Skeletal muscle tissue (tissue), 4 donors: ENCODE data around the gene DDX54. TPM values are rescaled to one million over a fixed set of nuclear protein-coding genes. Genes with fewer than 3 reads are reported as not detected.

ENCODE experiments used
- H3K27ac ChIP-seq: one replicate; pipeline ENCODE4 v1.7.0; 2013; ENCODE audit warnings: mild to moderate bottlenecking, low read depth, low read length, inconsistent platforms
- H3K27me3 ChIP-seq, 3 donors: one replicate each; pipeline ENCODE4 v1.7.0; 2013; ENCODE audit warnings: low read length in 3 of 3; ENCODE audit not compliant: control insufficient read depth in 3 of 3, insufficient read depth in 3 of 3
- H3K36me3 ChIP-seq, 3 donors: one replicate each; pipeline ENCODE4 v1.7.0; 2013; ENCODE audit warnings: low read length in 3 of 3; ENCODE audit not compliant: control insufficient read depth in 3 of 3, insufficient read depth in 3 of 3
- H3K4me1 ChIP-seq, 3 donors: one replicate each; pipeline ENCODE4 v1.7.0; 2013; ENCODE audit warnings: low read length in 3 of 3, mild to moderate bottlenecking in 3 of 3; ENCODE audit not compliant: control insufficient read depth in 3 of 3, insufficient read depth in 3 of 3
- H3K4me3 ChIP-seq, 3 donors: one replicate each; pipeline ENCODE4 v1.7.0; 2013; ENCODE audit warnings: low read length in 3 of 3
- H3K9ac ChIP-seq, 3 donors: one replicate each; pipeline ENCODE4 v1.7.0; 2013; ENCODE audit warnings: low read length in 3 of 3, mild to moderate bottlenecking in 3 of 3, moderate library complexity in 2 of 3, low read depth in 1 of 3
- H3K9me3 ChIP-seq, 3 donors: one replicate each; pipeline ENCODE4 v1.7.0; 2013; ENCODE audit warnings: low read length in 3 of 3; ENCODE audit not compliant: control insufficient read depth in 3 of 3
- total RNA-seq: library from RNA; depleted of rRNA; stranded (reverse); fragments of >200 nt; gene quantifications from one replicate; pipeline ENCODE4 v1.2.3, GENCODE V29; 2014
- donor health status: Osteomylitis.

Gene DDX54
- 29.7 TPM for total RNA-seq

GRCh38 chr12:113185180-113186032, at the start of gene DDX54, which contains the start of gene RITA1:
Gene DDX54 (minus strand): TSS chr12:113185478. CDS start chr12:113185451, 27 bp downstream.
Gene RITA1 (plus strand): TSS chr12:113185721. CDS start chr12:113186747, 1,026 bp downstream.
- Histone ChIP-seq H3K4me1 (peaks cover 19 to 34% (median 23%) of the 10 kb centered on the region in 3 donors), H3K27ac (peak within 1 kb of the TSS; percentile 89), H3K9me3 (no peaks in the 10 kb centered on the region), H3K4me3 (peak within 1 kb of the TSS; percentile 86 to 93 (median 92)), H3K9ac (peak within 1 kb of the TSS; percentile 88 to 97 (median 96)), H3K36me3 (peaks cover 10 to 18% (median 18%) of the 10 kb centered on the region in 3 donors), H3K27me3 (no peaks in the 10 kb centered on the region)

GRCh38 chr12:113234483-113234882, 49.2 kb upstream of the DDX54 start:
- Histone ChIP-seq H3K36me3 (peaks cover 8 to 52% (median 30%) of the 10 kb centered on the region in 3 donors), H3K9ac (no peak overlapping the region), H3K27ac (peak overlapping the region; percentile 96), H3K4me3 (no peak overlapping the region), H3K4me1 (peaks cover 83 to 92% (median 87%) of the 10 kb centered on the region in 3 donors), H3K27me3 (no peaks in the 10 kb centered on the region), H3K9me3 (no peaks in the 10 kb centered on the region)

- no peak overlapping the region for H3K4me3 ChIP-seq
Observed at GRCh38 chr12:113233967-113234366, 48.7 kb upstream of the DDX54 start.

DNA sequence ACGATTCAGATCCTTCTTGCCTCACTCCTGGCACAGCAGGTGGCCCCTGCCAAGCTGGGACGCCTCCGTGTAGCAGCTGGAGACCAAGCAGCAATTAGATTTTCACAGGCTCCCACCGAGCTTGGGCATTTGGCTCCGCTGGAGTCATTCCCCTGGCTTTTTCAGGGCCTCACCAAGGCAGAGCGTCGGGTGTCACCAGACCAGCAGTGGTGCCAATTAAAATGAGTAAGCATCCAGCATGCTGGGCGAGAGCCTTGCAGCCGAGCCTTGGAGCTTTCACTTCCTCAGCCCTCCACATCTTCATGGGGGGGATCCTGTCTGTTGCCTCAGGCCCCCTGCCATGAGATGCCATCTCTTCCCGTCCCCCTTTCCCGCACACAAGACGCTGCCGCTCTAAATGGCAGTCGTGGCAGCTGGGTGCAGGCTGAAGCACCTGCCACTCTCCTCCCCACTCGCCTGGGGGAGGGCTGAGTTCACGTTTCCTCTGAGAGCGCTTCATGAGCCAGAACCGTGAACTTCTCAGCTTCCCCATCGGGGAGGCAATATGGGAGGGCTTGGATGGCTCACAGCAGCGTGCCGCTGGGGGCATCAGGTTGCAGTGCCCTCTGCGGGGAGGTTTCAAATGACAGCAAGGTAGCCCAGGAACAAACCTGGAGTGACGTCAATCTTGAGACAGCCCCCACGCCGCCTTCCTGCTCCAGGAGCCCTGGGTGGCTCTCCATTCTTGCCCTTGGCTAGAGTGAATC, 47.7 kb upstream of the DDX54 start:
- Histone ChIP-seq H3K4me1 (peaks cover 91 to 98% (median 93%) of the 10 kb centered on the region in 3 donors), H3K9me3 (no peaks in the 10 kb centered on the region), H3K4me3 (peak overlapping the region; percentile 41 to 63 (median 53)), H3K9ac (peak overlapping the region; percentile 67 to 86 (median 84)), H3K27ac (peak overlapping the region; percentile 96), H3K27me3 (no peaks in the 10 kb centered on the region), H3K36me3 (peaks cover 12 to 48% (median 36%) of the 10 kb centered on the region in 3 donors)

More at GRCh38 chr12:113233967-113234366, 48.7 kb upstream of the DDX54 start:
- H3K4me1 ChIP-seq: peaks cover 83 to 92% (median 87%) of the 10 kb centered on the region in 3 donors
- H3K9me3 ChIP-seq: no peaks in the 10 kb centered on the region
- H3K27me3 ChIP-seq: no peaks in the 10 kb centered on the region
- peaks cover 8 to 52% (median 31%) of the 10 kb centered on the region in 3 donors for H3K36me3 ChIP-seq
- H3K9ac ChIP-seq: peak overlapping the region in 1 of 3 donors; percentile 86
- peak overlapping the region; percentile 96 for H3K27ac ChIP-seq

DNA sequence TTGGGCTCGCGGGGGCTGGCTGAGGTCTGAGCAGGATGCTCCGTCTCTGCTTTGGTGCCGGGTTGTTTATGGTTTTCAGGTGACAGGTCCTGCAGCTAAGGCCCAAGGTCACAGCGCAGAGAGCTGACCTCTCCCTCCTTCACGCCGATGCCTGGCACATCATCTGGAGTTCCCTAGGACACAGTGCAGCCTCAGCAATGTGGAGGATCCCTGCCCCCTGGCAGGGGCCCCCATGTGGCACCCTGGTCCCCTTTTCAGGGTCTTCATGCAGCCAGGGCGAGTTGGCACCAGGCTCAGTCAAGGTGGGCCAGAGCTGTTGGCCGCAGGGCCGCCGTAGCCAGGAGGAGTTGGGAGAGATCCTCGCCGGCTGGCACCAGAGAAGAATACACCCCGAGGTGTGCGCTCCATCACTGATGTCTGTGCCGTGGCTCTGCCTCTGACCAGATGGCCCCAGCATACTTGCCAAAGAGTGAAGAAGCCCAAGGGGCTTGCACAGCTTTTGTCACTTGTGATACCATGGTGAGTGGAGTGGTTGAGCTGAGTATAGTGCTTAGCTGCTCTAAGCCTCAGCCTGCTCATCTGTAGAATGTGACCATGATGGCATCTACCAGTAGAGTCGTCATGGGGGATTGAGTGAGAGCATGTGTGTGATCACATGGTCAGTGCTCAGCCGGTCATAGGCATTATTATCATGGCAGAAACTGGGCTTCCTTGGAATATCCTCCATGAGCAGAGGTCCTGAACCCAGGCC, 47.0 kb upstream of the DDX54 start:
- H3K4me3 ChIP-seq: peak overlapping the region in 2 of 3 donors; percentile 53 to 63
- peak overlapping the region; percentile 67 to 86 (median 84) for H3K9ac ChIP-seq
- H3K27ac ChIP-seq: peak overlapping the region; percentile 96
- H3K9me3 ChIP-seq: no peaks in the 10 kb centered on the region
- H3K27me3 ChIP-seq: no peaks in the 10 kb centered on the region
- H3K4me1 ChIP-seq: peaks cover 96 to 98% (median 97%) of the 10 kb centered on the region in 3 donors
- H3K36me3 ChIP-seq: peaks cover 14 to 43% (median 37%) of the 10 kb centered on the region in 3 donors

GRCh38 chr12:113231235-113232088, 46.2 kb upstream of the DDX54 start:
- peak overlapping the region; percentile 96 for H3K27ac ChIP-seq
- H3K4me3 ChIP-seq: peak overlapping the region in 2 of 3 donors; percentile 53 to 63
- H3K27me3 ChIP-seq: no peaks in the 10 kb centered on the region
- H3K36me3 ChIP-seq: peaks cover 14 to 46% (median 37%) of the 10 kb centered on the region in 3 donors
- H3K9me3 ChIP-seq: no peaks in the 10 kb centered on the region
- peaks cover 95 to 98% (median 97%) of the 10 kb centered on the region in 3 donors for H3K4me1 ChIP-seq
- peak overlapping the region in 2 of 3 donors; percentile 67 to 86 for H3K9ac ChIP-seq

DNA sequence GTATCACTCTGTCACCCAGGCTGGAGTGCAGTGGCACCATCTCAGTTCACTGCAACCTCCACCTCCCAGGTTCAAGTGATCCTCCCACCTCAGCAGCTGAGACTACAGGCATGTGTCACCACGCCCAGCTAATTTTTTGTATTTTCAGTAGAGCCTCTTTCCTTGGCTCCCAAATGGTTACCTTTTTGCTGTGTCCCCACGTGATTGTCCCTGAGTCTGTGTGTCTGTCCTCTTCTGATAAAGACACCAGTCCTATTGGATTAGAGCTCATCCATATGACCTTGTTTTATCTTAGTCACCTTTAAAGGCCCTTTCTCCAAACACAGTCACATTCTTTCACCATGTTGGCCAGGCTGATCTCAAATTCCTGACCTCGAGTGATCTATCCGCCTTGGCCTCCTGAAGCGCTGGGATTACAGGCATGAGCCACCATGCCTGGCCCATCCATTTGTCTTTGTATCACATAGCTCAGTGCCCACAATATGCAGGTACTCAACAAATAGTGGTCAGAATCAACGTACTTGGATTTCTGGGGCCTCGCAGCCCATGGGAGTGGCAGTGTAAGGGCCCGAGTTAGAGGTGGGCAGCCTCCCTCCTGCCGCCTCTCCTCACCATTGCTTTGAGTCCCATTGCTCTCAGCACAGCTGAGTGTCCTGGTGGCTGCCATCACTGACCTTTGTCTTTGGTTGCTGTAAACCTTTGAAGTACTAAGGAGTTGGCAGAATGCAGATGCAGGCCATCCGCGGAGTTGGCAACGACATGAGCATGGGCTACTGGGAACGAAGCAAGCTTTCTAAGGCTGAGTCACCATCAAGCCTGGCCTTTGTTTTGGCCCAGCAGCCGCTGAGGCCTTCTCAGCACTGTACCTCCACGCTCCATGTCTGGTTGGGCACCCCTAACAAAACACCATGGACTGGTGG, 45.3 kb upstream of the DDX54 start:
- peaks cover 90 to 93% (median 92%) of the 10 kb centered on the region in 3 donors for H3K4me1 ChIP-seq
- peak overlapping the region; percentile 96 for H3K27ac ChIP-seq
- H3K9ac ChIP-seq: peak overlapping the region in 1 of 3 donors; percentile 72
- no peaks in the 10 kb centered on the region for H3K9me3 ChIP-seq
- H3K4me3 ChIP-seq: peak overlapping the region in 2 of 3 donors; percentile 45 to 53
- no peaks in the 10 kb centered on the region for H3K27me3 ChIP-seq
- H3K36me3 ChIP-seq: peaks cover 14 to 46% (median 37%) of the 10 kb centered on the region in 3 donors

DNA sequence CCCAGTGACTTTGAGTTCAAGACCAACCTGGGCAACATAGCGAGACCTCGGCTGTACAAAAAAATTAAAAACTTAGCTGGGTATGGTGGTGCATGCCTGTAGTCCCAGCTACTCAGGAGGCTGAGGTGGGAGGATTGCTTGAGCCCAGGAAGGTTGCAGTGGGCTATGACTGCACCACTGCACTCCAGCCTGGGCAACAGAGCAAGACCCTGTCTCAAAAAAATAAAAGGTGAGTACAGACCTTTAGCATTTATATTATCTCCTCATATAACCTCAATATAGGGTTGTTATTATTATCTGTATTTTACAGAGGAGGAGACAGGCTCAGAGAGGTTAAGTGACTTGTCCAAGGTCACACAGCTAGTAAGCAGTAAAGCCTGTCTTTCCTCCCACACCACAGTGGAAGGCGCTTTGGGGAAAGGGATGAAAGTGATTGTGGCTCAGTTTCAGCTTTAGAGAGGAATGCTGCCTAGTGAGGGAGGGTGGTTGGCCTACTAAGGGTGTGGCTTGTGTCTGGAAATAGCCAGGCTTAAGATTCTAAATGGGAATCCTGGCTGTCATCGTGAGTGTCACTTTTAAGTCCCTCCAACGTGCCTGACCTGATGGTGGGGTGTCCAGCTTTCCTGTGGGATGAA, 43.2 kb upstream of the DDX54 start:
- Histone ChIP-seq H3K27me3 (no peaks in the 10 kb centered on the region), H3K4me3 (no peak overlapping the region), H3K9me3 (no peaks in the 10 kb centered on the region), H3K36me3 (peaks cover 14 to 37% (median 37%) of the 10 kb centered on the region in 3 donors), H3K9ac (peak overlapping the region; percentile 63 to 79 (median 68)), H3K27ac (peak overlapping the region; percentile 96), H3K4me1 (peaks cover 75 to 80% (median 79%) of the 10 kb centered on the region in 3 donors)
